Measurements from ENCODE around the gene INKA2.

The INKA2 gene

GRCh38 chr1:111732718-111733117 lies 6.5 kb downstream of the INKA2 start:
- in situ Hi-C loops (cut with HindIII; ENCODE audit: low sequenced_read_pairs): no loop called here
- no peak overlapping the region for H3K4me3 ChIP-seq (ENCODE audit: low read depth, low read length)
- no peak for TF ChIP-seq CTCF (IDR thresholded peaks at IDR 0.05; ENCODE audit: low read depth, low read length)
- DNase-seq (ENCODE audit: low read depth, low spot score): no peak

- in situ Hi-C loops (cut with HindIII; ENCODE audit: low sequenced_read_pairs): no loop called here
- DNase-seq (ENCODE audit: low read depth, low spot score): no peak
- no peak for TF ChIP-seq CTCF (IDR thresholded peaks at IDR 0.05; ENCODE audit: low read depth, low read length)
- H3K4me3 ChIP-seq (ENCODE audit: low read depth, low read length): no peak overlapping the region
Measured at GRCh38 chr1:111731956-111732355, 7.2 kb downstream of the INKA2 start.

GRCh38 chr1:111730706-111731105 lies 8.5 kb downstream of the INKA2 start:
- in situ Hi-C loops (cut with HindIII; ENCODE audit: low sequenced_read_pairs): no loop called here
- DNase-seq (ENCODE audit: low read depth, low spot score): no peak
- TF ChIP-seq CTCF (IDR thresholded peaks at IDR 0.05; ENCODE audit: low read depth, low read length): no peak
- H3K4me3 ChIP-seq (ENCODE audit: low read depth, low read length): no peak overlapping the region

- no peak for DNase-seq (ENCODE audit: low read depth, low spot score)
- in situ Hi-C loops (cut with HindIII; ENCODE audit: low sequenced_read_pairs): no loop called here
- no peak for TF ChIP-seq CTCF (IDR thresholded peaks at IDR 0.05; ENCODE audit: low read depth, low read length)
- no peak overlapping the region for H3K4me3 ChIP-seq (ENCODE audit: low read depth, low read length)
Measured at GRCh38 chr1:111729946-111730681, 9.1 kb downstream of the INKA2 start.

- no peak for TF ChIP-seq CTCF (IDR thresholded peaks at IDR 0.05; ENCODE audit: low read depth, low read length)
- no peak for DNase-seq (ENCODE audit: low read depth, low spot score)
- in situ Hi-C loops (cut with HindIII; ENCODE audit: low sequenced_read_pairs): no loop called here
- H3K4me3 ChIP-seq (ENCODE audit: low read depth, low read length): no peak overlapping the region
Measured at GRCh38 chr1:111729271-111729921, 9.8 kb downstream of the INKA2 start.

GRCh38 chr1:111727056-111727455 lies 12.1 kb downstream of the INKA2 start:
- no peak for TF ChIP-seq CTCF (IDR thresholded peaks at IDR 0.05; ENCODE audit: low read depth, low read length)
- no peak for DNase-seq (ENCODE audit: low read depth, low spot score)
- no peak overlapping the region for H3K4me3 ChIP-seq (ENCODE audit: low read depth, low read length)
- in situ Hi-C loops (cut with HindIII; ENCODE audit: low sequenced_read_pairs): no loop called here
